T-helper 2 cell treated with Interferon-gamma antibody and Interleukin-4, amounts not matched to agents 100 ng/mL and 5 ng/mL, for 36 hours (primary cell): Measurements from ENCODE around the gene EIF4G1. TPM values are rescaled to one million over a fixed set of nuclear protein-coding genes. Genes with fewer than 3 reads are reported as not detected.
"Not testable (repeated sequence)": the region's sequence is repeated elsewhere in the genome, so short reads cannot be mapped to it uniquely, and the experiment has no call there.

Experiments used
- intact Hi-C: fragments of 100-400 bp; cut with micrococcal nuclease; formaldehyde crosslinking; loops from one replicate; pipeline ENCODE4 v1.15.1; 2023
- total RNA-seq: library from RNA; stranded (reverse); gene quantifications from 2 replicates; pipeline ENCODE4 v1.2.3, GENCODE V29; 2022

EIF4G1 gene, protein sequence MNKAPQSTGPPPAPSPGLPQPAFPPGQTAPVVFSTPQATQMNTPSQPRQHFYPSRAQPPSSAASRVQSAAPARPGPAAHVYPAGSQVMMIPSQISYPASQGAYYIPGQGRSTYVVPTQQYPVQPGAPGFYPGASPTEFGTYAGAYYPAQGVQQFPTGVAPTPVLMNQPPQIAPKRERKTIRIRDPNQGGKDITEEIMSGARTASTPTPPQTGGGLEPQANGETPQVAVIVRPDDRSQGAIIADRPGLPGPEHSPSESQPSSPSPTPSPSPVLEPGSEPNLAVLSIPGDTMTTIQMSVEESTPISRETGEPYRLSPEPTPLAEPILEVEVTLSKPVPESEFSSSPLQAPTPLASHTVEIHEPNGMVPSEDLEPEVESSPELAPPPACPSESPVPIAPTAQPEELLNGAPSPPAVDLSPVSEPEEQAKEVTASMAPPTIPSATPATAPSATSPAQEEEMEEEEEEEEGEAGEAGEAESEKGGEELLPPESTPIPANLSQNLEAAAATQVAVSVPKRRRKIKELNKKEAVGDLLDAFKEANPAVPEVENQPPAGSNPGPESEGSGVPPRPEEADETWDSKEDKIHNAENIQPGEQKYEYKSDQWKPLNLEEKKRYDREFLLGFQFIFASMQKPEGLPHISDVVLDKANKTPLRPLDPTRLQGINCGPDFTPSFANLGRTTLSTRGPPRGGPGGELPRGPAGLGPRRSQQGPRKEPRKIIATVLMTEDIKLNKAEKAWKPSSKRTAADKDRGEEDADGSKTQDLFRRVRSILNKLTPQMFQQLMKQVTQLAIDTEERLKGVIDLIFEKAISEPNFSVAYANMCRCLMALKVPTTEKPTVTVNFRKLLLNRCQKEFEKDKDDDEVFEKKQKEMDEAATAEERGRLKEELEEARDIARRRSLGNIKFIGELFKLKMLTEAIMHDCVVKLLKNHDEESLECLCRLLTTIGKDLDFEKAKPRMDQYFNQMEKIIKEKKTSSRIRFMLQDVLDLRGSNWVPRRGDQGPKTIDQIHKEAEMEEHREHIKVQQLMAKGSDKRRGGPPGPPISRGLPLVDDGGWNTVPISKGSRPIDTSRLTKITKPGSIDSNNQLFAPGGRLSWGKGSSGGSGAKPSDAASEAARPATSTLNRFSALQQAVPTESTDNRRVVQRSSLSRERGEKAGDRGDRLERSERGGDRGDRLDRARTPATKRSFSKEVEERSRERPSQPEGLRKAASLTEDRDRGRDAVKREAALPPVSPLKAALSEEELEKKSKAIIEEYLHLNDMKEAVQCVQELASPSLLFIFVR (N-terminal part only)
- 397 and 400 TPM in 2 replicates for total RNA-seq

- intact Hi-C loops: loop anchor here (1.0 to 2.0 kb wide), 6 partner anchors 15 to 140 kb away; partner anchors contain the start of genes ABCF3, AP2M1, CLCN2 and EEF1AKMT4
Observed at GRCh38 chr3:184314363-184314699, at the start of gene EIF4G1. TSS of gene EIF4G1 (plus strand) at chr3:184314606. CDS start at chr3:184315797, 1,191 bp downstream.

DNA sequence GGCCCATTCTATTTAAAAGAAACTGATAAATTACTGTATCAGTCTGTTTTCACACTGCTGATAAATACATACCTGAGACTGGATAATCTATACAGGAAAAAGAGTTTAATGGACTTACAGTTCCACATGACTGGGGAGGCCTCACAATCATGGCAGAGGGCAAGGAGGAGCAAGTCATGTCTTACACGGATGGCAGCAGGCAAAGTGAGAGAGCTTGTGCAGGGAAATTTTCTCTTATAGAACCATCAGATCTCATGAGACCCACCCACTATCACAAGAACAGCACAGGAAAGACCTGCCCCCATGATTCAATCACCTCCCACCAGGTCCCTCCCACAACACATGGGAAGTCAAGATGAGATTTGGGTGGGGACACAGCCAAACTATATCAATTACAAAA is 47.2 kb upstream of the EIF4G1 start:
- intact Hi-C loops: not testable (repeated sequence)

GRCh38 chr3:184272269-184272668 is 42.1 kb upstream of the EIF4G1 start:
- intact Hi-C loops: no loop called here

- intact Hi-C loops: no loop called here
Observed at GRCh38 chr3:184275381-184275701, 39.1 kb upstream of the EIF4G1 start.

DNA sequence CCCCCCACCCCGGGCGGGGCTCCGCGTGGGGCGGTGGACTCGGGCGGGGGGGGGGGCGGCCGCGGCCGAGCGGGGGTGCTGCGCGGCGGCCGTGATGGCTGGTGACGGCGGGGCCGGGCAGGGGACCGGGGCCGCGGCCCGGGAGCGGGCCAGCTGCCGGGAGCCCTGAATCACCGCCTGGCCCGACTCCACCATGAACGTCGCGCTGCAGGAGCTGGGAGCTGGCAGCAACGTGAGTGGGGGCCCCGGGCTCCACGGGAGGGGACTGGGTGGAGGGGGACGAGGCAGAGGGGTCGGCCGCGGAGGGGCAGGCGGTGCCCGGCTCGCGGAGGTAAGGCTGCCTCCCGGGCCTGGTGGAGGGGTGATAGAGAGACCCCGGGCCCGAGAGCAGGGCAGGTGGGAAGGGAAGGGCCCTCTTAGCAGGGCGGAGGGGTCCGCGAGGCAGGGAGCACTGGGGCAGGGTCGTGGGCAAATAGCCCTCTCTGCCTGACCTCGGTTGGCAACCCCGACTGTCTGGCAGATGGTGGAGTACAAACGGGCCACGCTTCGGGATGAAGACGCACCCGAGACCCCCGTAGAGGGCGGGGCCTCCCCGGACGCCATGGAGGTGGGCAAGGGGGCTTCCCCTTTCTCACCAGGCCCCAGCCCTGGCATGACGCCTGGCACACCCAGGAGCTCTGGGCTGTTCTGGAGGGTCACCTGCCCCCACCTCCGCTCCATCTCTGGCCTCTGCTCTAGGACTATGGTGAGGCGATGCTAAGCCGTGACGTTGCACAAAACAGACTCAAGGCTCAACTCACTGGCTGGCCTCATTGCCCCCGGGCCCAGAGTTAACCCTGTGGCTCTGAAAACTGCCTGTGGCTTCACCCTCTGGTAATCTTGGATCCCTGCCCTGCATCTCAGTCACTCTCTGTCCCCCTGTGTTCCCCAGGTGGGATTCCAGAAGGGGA is 38.2 kb upstream of the EIF4G1 start, which contains the start of gene ECE2:
Gene ECE2 (plus strand): TSS at position 62 of the 950 bp plus-strand sequence. CDS start 132 bp downstream, at position 194.
- intact Hi-C loops: no loop called here

GRCh38 chr3:184277366-184277765 is 37.0 kb upstream of the EIF4G1 start:
- intact Hi-C loops: no loop called here

DNA sequence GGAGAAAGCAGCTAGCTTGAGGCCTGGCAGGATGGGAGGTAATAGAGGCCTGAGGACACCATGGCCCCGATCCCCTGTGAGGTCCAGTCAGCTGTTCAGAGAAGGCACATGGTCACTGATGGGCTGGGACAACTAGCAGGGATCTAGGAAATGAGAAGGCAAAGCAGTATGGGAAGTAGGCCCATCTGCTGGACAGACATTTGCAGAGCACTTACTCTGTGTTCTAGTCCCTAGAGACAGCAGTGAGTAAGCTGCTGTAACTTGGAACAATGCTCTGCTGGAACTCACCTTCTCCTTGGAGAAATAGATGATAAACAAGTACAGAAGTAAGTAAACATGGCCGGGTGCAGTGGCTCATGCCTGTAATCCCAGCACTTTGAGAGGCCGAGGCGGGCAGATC is 31.5 kb upstream of the EIF4G1 start:
- intact Hi-C loops: no loop called here

- intact Hi-C loops: no loop called here
Observed at GRCh38 chr3:184283681-184284080, 30.7 kb upstream of the EIF4G1 start.

- intact Hi-C loops: no loop called here
Observed at GRCh38 chr3:184284696-184285095, 29.7 kb upstream of the EIF4G1 start.

GRCh38 chr3:184289426-184289938 is 24.9 kb upstream of the EIF4G1 start:
- intact Hi-C loops: loop anchor here (1.0 to 2.0 kb wide), 2 partner anchors 63 to 394 kb away; no protein-coding TSS in a partner anchor

DNA sequence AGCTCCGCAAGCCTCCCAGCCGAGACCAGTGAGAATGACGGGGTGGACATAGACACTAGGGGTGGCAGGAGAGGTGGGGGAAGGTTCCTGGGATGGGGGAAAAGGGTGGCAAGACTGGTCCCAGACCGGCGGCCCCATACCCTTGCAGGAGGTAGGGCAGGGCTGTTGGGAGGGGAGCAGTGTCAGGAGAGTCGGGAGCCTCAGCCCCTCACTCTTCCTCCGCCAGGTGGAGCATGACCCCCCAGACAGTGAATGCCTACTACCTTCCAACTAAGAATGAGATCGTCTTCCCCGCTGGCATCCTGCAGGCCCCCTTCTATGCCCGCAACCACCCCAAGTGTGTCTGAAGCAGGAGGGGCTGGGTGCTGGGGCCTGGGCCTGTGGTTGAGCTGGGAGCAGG is 24.1 kb upstream of the EIF4G1 start:
- intact Hi-C loops: no loop called here

GRCh38 chr3:184291044-184291737 is 23.2 kb upstream of the EIF4G1 start:
- intact Hi-C loops: no loop called here

DNA sequence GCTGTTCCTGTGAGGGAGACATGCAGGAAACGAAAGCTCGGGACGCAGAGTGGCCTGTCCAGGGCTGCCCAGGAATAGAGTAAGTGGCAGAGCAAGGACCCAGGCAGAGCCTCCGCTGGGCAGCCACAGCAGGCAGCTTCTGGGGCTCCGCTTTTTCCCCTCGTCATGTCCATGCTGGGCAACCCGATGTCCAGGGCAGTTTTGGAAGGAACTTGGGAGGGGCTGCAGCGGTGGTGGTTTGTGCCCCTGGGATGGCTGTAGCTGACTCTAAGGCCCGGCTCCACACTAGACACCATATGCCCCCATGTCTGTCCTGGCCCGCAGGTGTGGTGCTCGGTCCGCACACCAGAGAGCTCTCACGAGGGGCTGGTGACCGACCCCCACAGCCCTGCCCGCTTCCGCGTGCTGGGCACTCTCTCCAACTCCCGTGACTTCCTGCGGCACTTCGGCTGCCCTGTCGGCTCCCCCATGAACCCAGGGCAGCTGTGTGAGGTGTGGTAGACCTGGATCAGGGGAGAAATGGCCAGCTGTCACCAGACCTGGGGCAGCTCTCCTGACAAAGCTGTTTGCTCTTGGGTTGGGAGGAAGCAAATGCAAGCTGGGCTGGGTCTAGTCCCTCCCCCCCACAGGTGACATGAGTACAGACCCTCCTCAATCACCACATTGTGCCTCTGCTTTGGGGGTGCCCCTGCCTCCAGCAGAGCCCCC is 22.5 kb upstream of the EIF4G1 start:
- intact Hi-C loops: no loop called here

DNA sequence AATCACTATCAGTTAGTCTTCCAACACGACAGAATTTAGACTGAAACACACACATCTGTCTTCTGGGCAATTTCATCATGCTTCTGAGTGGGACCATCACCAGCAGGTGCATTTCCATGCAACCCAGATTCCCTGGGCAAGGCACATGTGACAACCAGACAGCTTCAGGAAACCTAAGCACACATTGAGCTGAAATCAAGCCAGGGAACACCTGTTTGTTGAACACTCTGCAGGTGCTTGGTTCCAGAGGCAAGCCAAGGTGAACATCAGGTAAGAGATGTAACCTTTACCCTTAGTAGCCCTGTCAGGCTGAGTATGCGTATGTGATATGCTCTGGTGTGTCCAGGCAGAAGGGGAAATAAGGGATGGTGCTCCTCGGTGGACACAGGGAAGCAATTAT is 18.6 kb upstream of the EIF4G1 start:
- intact Hi-C loops: no loop called here

- intact Hi-C loops: no loop called here
Observed at GRCh38 chr3:184296616-184297015, 17.8 kb upstream of the EIF4G1 start.

DNA sequence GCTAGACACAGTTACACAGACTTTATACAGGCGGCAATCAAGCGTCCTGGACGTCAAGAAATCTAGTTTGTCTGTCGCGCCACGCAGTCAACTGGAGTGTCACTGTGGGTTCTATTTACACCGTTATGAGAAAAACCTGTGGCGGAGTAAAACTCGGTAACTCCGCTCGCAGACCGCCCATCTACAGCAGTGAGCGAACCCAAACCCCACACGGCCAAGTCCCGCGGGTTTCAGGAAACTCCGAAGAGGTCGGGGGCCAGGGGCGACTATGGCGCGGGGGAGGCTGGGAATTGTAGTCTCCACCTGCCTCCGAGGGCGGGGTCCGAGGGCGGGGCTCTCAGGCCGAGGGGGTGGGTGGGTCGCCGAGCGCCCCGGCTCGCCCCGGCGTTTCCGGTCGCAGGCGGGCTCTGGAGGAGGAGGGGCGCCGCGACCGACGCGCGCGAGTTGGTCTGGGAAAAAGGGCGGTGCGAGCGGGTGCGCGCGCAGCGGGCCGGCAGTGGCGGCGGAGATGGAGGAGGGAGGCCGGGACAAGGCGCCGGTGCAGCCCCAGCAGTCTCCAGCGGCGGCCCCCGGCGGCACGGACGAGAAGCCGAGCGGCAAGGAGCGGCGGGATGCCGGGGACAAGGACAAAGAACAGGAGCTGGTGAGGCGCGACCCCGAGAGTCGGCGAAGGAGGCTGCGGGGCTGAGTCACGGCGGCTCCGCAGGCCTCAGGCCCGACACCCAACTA is 15.5 kb upstream of the EIF4G1 start, which contains the start of gene PSMD2:
Gene PSMD2 (plus strand): TSS at position 483 of the 729 bp plus-strand sequence. CDS start 26 bp downstream, at position 509.
- intact Hi-C loops: loop anchor here (1.0 to 2.0 kb wide), 9 partner anchors 15 to 282 kb away; partner anchors contain the start of genes ABCC5, ABCF3, AP2M1 and CAMK2N2

DNA sequence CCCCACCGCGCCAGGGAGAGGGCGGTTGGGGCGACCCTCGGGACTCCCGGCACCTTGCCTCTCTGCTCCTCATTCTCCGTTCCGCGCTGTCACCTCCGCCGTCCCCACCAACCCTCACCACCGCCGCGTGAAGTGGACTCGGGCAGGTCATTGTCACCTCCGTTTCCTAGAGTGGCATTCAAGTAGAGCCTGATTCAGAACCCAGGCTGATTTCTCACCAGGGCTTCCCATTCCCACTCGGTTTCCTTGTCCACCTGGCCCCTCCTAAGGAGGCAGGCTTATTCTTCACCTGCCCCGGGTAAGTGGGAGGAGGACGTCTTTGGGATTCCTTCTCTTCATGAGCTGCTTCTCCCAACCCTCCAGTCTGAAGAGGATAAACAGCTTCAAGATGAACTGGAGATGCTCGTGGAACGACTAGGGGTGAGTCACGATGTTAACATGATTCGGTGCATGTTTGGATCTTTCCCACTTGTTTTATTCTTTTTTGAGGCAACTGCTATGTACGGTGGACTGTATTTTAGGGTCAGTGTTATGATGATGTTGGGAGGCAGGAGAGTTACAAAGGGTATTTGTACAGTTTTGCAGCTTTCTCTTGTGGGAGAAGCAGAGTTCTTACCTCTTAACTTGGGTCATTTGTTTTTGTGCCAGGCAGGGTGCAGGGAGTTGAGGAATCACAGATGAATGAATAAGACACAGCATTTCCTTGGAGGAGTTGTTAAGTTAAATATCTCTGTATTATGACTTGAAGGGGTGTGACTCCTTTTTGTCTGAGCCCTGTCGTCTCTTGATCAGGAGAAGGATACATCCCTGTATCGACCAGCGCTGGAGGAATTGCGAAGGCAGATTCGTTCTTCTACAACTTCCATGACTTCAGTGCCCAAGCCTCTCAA is 14.7 kb upstream of the EIF4G1 start:
- intact Hi-C loops: loop anchor here (1.0 to 2.0 kb wide), 9 partner anchors 15 to 282 kb away; partner anchors contain the start of genes ABCC5, ABCF3, AP2M1 and CAMK2N2
